ENCODE measurements around the gene SPOCK1.
"Not testable (repeated sequence)": the region's sequence is repeated elsewhere in the genome, so short reads cannot be mapped to it uniquely, and the experiment has no call there.

SPOCK1 gene

DNA sequence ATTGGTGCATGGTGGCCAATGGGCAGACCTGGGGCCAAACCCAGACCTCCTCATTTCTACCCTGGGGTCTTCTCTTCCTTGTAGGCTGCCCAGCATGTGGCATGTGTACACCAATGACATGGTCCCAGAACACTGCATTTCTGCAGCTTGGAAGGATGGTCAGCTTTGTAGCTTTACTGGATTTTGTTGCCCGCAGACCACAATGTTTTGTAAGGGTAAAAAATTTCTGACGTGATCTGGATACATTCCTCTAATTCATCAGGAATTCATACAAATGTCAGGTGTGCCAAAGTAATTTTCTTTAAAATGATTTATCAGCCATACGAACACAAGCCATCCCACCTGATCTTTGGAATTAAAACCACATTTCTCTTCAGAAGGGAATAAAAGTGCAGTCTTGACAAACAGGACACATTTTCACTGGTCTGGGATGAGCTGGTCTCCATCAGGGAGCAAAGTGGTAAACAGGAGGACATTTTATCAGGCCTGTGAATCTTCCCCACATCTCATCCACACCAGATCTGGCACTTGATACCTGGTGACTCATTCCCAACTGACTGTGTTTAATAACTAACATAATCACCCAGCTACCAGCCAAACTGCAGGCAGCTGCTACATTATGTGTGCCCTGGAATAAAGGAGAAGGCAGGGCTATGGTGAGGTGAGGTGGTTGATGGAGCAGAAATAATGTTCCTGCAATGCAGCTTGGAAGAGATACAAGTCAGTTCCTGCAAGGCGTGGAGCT is 103.9 kb downstream of the SPOCK1 start:
- no peak overlapping the region for H3K4me3 ChIP-seq (ENCODE audit: low read depth, low read length)
- DNase-seq (ENCODE audit: low read depth) = no peak
- TF ChIP-seq, protein P1, sequence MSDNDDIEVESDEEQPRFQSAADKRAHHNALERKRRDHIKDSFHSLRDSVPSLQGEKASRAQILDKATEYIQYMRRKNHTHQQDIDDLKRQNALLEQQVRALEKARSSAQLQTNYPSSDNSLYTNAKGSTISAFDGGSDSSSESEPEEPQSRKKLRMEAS (IDR thresholded peaks at IDR 0.05; ENCODE audit: low read depth, low read length) = no peak
- TF ChIP-seq, protein P2, sequence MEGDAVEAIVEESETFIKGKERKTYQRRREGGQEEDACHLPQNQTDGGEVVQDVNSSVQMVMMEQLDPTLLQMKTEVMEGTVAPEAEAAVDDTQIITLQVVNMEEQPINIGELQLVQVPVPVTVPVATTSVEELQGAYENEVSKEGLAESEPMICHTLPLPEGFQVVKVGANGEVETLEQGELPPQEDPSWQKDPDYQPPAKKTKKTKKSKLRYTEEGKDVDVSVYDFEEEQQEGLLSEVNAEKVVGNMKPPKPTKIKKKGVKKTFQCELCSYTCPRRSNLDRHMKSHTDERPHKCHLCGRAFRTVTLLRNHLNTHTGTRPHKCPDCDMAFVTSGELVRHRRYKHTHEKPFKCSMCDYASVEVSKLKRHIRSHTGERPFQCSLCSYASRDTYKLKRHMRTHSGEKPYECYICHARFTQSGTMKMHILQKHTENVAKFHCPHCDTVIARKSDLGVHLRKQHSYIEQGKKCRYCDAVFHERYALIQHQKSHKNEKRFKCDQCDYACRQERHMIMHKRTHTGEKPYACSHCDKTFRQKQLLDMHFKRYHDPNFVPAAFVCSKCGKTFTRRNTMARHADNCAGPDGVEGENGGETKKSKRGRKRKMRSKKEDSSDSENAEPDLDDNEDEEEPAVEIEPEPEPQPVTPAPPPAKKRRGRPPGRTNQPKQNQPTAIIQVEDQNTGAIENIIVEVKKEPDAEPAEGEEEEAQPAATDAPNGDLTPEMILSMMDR (IDR thresholded peaks at IDR 0.05; ENCODE audit: low read depth, low read length) = no peak
- TF ChIP-seq MYC (IDR thresholded peaks at IDR 0.05; ENCODE audit: low read depth, low read length) (no peak), POLR2A (IDR thresholded peaks at IDR 0.05; ENCODE audit: extremely low read depth, insufficient read length) (no peak)

DNA sequence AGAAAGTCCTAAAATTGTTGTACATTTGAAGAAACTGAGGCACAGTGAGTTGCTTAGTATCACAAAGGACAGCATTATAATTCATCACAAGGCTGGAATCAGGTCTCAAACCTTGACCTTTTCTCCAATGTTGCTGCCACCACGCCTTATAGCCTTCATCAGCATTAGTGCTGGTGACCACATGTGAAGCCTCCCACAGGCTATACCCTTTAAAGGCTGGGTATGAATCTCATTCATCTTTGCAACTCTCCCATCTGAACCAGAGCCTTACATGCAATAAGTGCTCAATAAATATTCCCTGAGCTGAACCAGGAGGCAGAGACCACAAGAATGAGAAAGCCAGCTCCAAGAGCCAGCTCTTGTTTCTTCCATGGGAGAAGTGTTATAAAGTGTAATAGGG is 104.7 kb downstream of the SPOCK1 start:
- no peak overlapping the region for H3K4me3 ChIP-seq (ENCODE audit: low read depth, low read length)
- no peak for DNase-seq (ENCODE audit: low read depth)
- TF ChIP-seq, protein P1 (IDR thresholded peaks at IDR 0.05; ENCODE audit: low read depth, low read length) = no peak

DNA sequence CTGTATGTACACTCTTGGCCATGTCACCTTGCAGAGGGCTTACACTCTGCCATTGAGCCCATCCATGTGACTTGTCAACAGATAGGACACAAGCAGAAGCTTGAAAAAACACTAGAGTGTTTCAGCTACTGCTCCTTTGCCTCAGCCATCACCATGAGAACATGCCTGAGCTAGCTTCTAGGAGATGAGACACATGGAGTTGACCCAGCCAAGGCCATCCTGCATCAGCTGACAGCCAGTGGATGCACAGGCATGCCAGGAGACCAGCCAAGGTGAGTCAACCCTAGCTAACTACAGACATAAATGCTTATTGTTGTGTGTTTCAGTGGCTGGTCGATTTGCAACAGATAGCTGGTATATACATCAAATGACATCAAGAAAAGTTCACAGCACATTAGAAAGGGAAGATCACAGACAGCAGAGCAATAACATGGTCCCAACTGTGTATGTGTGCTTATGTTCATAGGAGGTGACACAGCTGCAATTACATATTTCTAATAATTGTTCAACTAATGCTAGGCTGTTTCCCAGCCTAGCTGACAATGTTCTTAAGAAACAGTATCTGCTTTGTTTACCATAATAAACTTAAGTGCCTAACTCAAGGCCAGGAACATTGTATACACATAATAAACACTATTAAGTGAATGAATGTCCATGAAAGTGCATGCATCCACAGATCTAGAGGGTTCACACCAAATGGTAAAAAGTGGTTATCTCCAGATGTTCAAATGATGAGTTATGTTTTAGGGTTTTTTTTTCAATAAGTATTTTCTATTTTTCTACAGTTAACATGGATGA is 105.7 kb downstream of the SPOCK1 start:
- H3K4me3 ChIP-seq (ENCODE audit: low read depth, low read length) = no peak overlapping the region
- no peak for DNase-seq (ENCODE audit: low read depth)
- TF ChIP-seq, protein P2 (IDR thresholded peaks at IDR 0.05; ENCODE audit: low read depth, low read length) = no peak
- no peak for TF ChIP-seq MYC (IDR thresholded peaks at IDR 0.05; ENCODE audit: low read depth, low read length)

DNA sequence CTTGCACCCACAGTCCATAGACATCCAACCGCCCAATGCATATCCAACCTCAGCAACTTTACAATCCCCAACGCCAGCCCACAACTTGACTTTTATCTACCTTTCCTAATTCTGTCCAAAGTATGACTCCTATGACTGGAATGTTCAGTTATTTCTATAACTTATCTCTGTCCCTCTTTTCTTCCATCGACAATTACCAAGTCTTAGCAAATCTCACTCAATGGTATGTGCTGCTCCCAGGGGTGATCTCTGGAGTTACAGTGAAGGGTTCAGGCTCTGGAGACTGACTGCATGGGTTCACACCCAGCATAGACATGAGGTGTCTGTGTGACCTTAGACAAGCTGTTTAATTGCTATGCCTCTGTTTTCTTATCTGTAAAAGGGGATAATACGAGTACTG is 106.9 kb downstream of the SPOCK1 start:
- H3K4me3 ChIP-seq (ENCODE audit: low read depth, low read length) = no peak overlapping the region
- no peak for DNase-seq (ENCODE audit: low read depth)
- TF ChIP-seq, protein P2 (IDR thresholded peaks at IDR 0.05; ENCODE audit: low read depth, low read length) = no peak

DNA sequence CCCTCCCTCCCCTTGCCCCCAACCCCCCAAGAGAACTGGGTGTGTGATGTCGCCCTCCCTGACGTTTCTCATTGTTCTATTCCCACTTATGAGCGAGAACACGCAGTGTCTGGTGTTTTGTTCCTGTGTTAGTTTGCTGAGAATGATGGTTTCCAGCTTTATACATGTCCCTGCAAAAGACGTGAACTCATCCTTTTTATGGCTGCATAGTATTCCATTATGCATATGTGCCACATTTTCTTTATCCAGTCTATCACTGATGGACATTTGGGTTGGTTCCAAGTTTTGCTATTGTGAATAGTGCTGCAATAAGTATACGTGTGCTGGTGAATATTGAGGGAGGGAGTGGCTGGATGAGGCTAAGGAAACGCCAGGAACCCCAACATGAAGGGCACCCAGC is 108.1 kb downstream of the SPOCK1 start:
- DNase-seq (ENCODE audit: low read depth); H3K4me3 ChIP-seq (ENCODE audit: low read depth, low read length): not testable (repeated sequence)

DNA sequence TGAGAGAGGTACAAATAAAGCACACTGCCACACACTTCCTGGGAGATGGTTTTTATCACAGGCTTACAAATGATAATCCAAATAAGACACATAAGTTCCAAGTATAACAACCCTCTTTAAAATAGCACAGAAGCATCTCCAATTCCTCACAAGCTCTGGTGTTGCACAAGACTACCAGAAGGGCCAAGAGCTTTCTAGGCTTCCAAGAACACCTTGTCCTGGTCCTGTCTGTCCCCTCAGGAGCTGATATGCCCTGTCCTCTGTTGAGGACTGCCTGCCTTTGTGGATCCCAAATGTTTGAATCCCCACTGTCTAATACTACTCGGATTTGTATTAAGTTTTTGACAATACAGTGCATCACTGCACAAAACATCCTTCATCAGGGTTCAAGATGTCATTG is 110.1 kb downstream of the SPOCK1 start:
- TF ChIP-seq, protein P1 (IDR thresholded peaks at IDR 0.05; ENCODE audit: low read depth, low read length) = no peak
- TF ChIP-seq, protein P2 (IDR thresholded peaks at IDR 0.05; ENCODE audit: low read depth, low read length) = no peak
- TF ChIP-seq MYC (IDR thresholded peaks at IDR 0.05; ENCODE audit: low read depth, low read length) = no peak
- no peak for TF ChIP-seq POLR2A (IDR thresholded peaks at IDR 0.05; ENCODE audit: extremely low read depth, insufficient read length)
- DNase-seq (ENCODE audit: low read depth) = no peak
- no peak overlapping the region for H3K4me3 ChIP-seq (ENCODE audit: low read depth, low read length)

DNA sequence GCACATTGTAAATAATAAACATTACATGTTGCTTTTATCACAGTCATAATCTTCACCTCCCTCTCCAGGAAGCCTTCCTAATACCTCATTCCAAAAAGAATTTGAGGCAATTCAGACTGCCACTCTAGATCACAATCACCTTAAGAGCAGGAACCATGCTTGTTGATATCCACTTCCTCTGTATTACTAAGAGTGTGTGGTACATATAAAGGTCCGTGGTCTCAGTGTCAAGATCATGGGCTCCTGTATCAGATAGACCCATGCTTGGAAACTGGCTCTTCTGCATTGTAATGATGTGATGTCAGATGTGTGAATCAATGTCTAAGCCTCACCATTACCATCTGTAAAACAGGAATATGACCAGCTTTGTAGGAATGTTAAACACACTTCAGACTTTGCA is 114.1 kb downstream of the SPOCK1 start:
- DNase-seq (ENCODE audit: low read depth) = no peak
- no peak overlapping the region for H3K4me3 ChIP-seq (ENCODE audit: low read depth, low read length)
- TF ChIP-seq POLR2A (IDR thresholded peaks at IDR 0.05; ENCODE audit: extremely low read depth, insufficient read length) (no peak), MYC (IDR thresholded peaks at IDR 0.05; ENCODE audit: low read depth, low read length) (no peak)
